Hepatocyte (in vitro differentiated cells): ENCODE data around the gene SARDH. TPM values are rescaled to one million over a fixed set of nuclear protein-coding genes. Genes with fewer than 3 reads are reported as not detected.

Source experiments
- DNase-seq: peaks from one replicate; pipeline ENCODE4 v3.0.0-alpha.2; 2016; ENCODE audit warnings: low spot score
- H2AFZ ChIP-seq: fragments of 200-600 bp; sonication (generic); 2 replicates; pipeline ENCODE4 v1.6.0; 2016; ENCODE audit warnings: antibody characterized with exemption, mild to moderate bottlenecking
- H3K27ac ChIP-seq: fragments of 200-600 bp; sonication (generic); 2 replicates; pipeline ENCODE4 v1.5.1; 2016; ENCODE audit warnings: mild to moderate bottlenecking
- H3K27me3 ChIP-seq: fragments of 200-600 bp; sonication (generic); 2 replicates; pipeline ENCODE4 v1.6.1; 2016
- H3K36me3 ChIP-seq: fragments of 200-600 bp; sonication (generic); replicated peaks from 2 replicates; pipeline ENCODE4 v1.5.1; 2016; ENCODE audit warnings: low read depth; ENCODE audit not compliant: insufficient read depth
- H3K4me1 ChIP-seq: fragments of 200-600 bp; sonication (generic); 2 replicates; pipeline ENCODE4 v1.5.1; 2016; ENCODE audit warnings: mild to moderate bottlenecking, moderate library complexity; ENCODE audit not compliant: insufficient read depth
- H3K4me2 ChIP-seq: fragments of 200-600 bp; sonication (generic); 2 replicates; pipeline ENCODE4 v1.6.0; 2016
- H3K4me3 ChIP-seq: fragments of 200-600 bp; sonication (generic); 2 replicates; pipeline ENCODE4 v1.5.1; 2016; ENCODE audit warnings: mild to moderate bottlenecking
- H3K79me2 ChIP-seq: fragments of 200-600 bp; sonication (generic); 2 replicates; pipeline ENCODE4 v1.6.0; 2017; ENCODE audit warnings: mild to moderate bottlenecking
- H3K9me2 ChIP-seq: fragments of 200-600 bp; sonication (generic); replicated peaks from 2 replicates; pipeline ENCODE4 v1.6.0; 2017; ENCODE audit warnings: mild to moderate bottlenecking; ENCODE audit not compliant: insufficient read depth
- H3K9me3 ChIP-seq: fragments of 200-600 bp; sonication (generic); 2 replicates; pipeline ENCODE4 v1.5.1; 2016; ENCODE audit warnings: low read depth, mild to moderate bottlenecking
- H4K20me1 ChIP-seq: fragments of 200-600 bp; sonication (generic); 2 replicates; pipeline ENCODE4 v1.6.0; 2016; ENCODE audit warnings: mild to moderate bottlenecking; ENCODE audit not compliant: insufficient read depth, poor library complexity, severe bottlenecking
- CTCF ChIP-seq: fragments of 200-600 bp; sonication (generic); IDR thresholded peaks from 2 replicates; pipeline ENCODE4 v1.5.1; 2016; ENCODE audit warnings: antibody characterized with exemption, mild to moderate bottlenecking; ENCODE audit not compliant: poor library complexity
- EZH2 ChIP-seq: fragments of 200-600 bp; sonication (generic); IDR thresholded peaks from 2 replicates; pipeline ENCODE4 v1.6.1; 2016; ENCODE audit warnings: antibody characterized with exemption, mild to moderate bottlenecking, borderline replicate concordance
- EZH2phosphoT487 ChIP-seq: fragments of 200-600 bp; sonication (generic); IDR thresholded peaks from one replicate; pipeline ENCODE4 v1.6.1; 2018; ENCODE audit warnings: antibody characterized with exemption, mild to moderate bottlenecking, low read depth, moderate library complexity; ENCODE audit not compliant: unreplicated experiment, severe bottlenecking
- WGBS: methylation state at CpG from one replicate; pipeline ENCODE4 v1.1.6; 2016; ENCODE audit warnings: low lambda C conversion rate; ENCODE audit errors: missing lambda C conversion rate; 5-methylcytosine and 5-hydroxymethylcytosine counted together
- polyA plus RNA-seq: library from polyadenylated mRNA; unstranded; fragments of >200 nt; fragmentation: Nextera tagmentation; extraction: Ambion mirVana; gene quantifications from 2 replicates; pipeline ENCODE4 v1.2.1, GENCODE V29; 2016
- total RNA-seq: library from RNA; depleted of rRNA; stranded (reverse); fragments of >200 nt; gene quantifications from 2 replicates; pipeline ENCODE4 v1.2.3, GENCODE V29; 2014

SARDH gene
- total and polyA plus RNA-seq, 2 experiments from 2014 or later, result 7.5 to 9.8 TPM

- DNase-seq, result no peak
- Histone ChIP-seq H3K9me2 (no peaks in the 10 kb centered on the region), H4K20me1 (no peaks in the 10 kb centered on the region), H3K27me3 (no peaks in the 10 kb centered on the region), H3K9me3 (no peaks in the 10 kb centered on the region), H3K79me2 (no peaks in the 10 kb centered on the region), H3K4me1 (peaks cover 17% of the 10 kb centered on the region), H2AFZ (no peak overlapping the region), H3K4me3 (no peak overlapping the region), H3K36me3 (no peaks in the 10 kb centered on the region), H3K4me2 (no peak overlapping the region), H3K27ac (peak overlapping the region; percentile 12)
- 76% methylated on average over 4 of the region's 4 CpGs for WGBS
- no peak for TF ChIP-seq EZH2
- no peak for TF ChIP-seq CTCF
- TF ChIP-seq EZH2phosphoT487, result no peak
Observed at GRCh38 chr9:133691191-133691590, 47.0 kb downstream of the SARDH start.

- H3K9me3 ChIP-seq, result no peaks in the 10 kb centered on the region
- H3K27me3 ChIP-seq, result no peaks in the 10 kb centered on the region
- no peaks in the 10 kb centered on the region for H3K79me2 ChIP-seq
- H4K20me1 ChIP-seq, result no peaks in the 10 kb centered on the region
- 57% methylated on average over 11 of the region's 11 CpGs for WGBS
- TF ChIP-seq EZH2 (no peak), EZH2phosphoT487 (no peak), CTCF (no peak)
- H3K9me2 ChIP-seq, result no peaks in the 10 kb centered on the region
- no peak overlapping the region for H2AFZ ChIP-seq
- peak; percentile 67 for DNase-seq
- H3K27ac ChIP-seq, result peak overlapping the region; percentile 42
- H3K4me1 ChIP-seq, result peaks cover 17% of the 10 kb centered on the region
- no peak overlapping the region for H3K4me2 ChIP-seq
- no peak overlapping the region for H3K4me3 ChIP-seq
- no peaks in the 10 kb centered on the region for H3K36me3 ChIP-seq
Observed at GRCh38 chr9:133690081-133690561, 48.0 kb downstream of the SARDH start.

GRCh38 chr9:133689151-133689763, 48.9 kb downstream of the SARDH start:
- 81% methylated on average over 9 of the region's 10 CpGs for WGBS
- H2AFZ ChIP-seq, result no peak overlapping the region
- H3K4me1 ChIP-seq, result peaks cover 17% of the 10 kb centered on the region
- no peak overlapping the region for H3K4me2 ChIP-seq
- no peak overlapping the region for H3K4me3 ChIP-seq
- H3K9me3 ChIP-seq, result no peaks in the 10 kb centered on the region
- DNase-seq, result no peak
- H3K27me3 ChIP-seq, result no peaks in the 10 kb centered on the region
- no peaks in the 10 kb centered on the region for H3K9me2 ChIP-seq
- TF ChIP-seq CTCF, result no peak
- no peak for TF ChIP-seq EZH2phosphoT487
- H3K79me2 ChIP-seq, result no peaks in the 10 kb centered on the region
- H4K20me1 ChIP-seq, result no peaks in the 10 kb centered on the region
- H3K27ac ChIP-seq, result peak overlapping the region; percentile 16
- H3K36me3 ChIP-seq, result no peaks in the 10 kb centered on the region
